ENCODE data around the gene PMAIP1. TPM values are rescaled to one million over a fixed set of nuclear protein-coding genes. Genes with fewer than 3 reads are reported as not detected.

The PMAIP1 gene
- total and polyA plus RNA-seq, 2 donors from 2014 or later: 0.71 to 2.8 TPM

DNA sequence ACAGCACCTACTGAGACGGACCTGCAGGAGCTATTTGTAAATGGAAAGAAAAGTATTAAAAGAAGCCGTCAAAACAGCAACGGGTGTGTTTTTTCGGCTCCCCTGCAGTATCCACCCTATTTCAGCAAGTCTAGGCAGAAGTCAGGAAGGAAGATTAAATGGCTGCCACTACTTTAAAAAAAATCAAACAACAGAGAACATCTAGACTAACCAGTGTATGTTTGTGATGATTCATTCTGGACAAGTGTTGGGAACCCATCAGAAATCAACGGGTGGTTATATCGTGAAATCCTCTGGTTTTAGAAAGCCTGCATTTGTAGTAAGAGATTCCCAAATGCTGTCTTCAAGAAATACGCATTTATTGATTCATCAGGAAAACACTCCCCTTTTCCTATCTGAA lies 9.0 kb downstream of the PMAIP1 start:
- intact Hi-C loops (cut with DNase I): no loop called here
- Histone ChIP-seq H3K4me3 (ENCODE audit: low read length in 3 of 3) (no peak overlapping the region), H3K4me1 (ENCODE audit: control insufficient read depth in 2 of 3, insufficient read depth in 2 of 3, low read depth in 1 of 3, low read length in 3 of 3) (no peaks in the 10 kb centered on the region), H3K9me3 (ENCODE audit: control insufficient read depth in 2 of 3, insufficient read depth in 1 of 3, low read length in 3 of 3) (peaks cover 0 to 5% (median 0%) of the 10 kb centered on the region in 3 donors), H3K36me3 (ENCODE audit: control insufficient read depth in 2 of 3, insufficient read depth in 3 of 3, low read length in 3 of 3) (no peaks in the 10 kb centered on the region), H3K27ac (ENCODE audit: low read depth in 2 of 2, low read length in 2 of 2) (no peak overlapping the region), H3K9ac (ENCODE audit: low read length in 3 of 3) (no peak overlapping the region), H3K27me3 (ENCODE audit: control insufficient read depth, insufficient read depth, low read length) (peaks cover 4% of the 10 kb centered on the region)
- FAIRE-seq (no peak), DNase-seq (no peak)
- TF ChIP-seq, protein P1, sequence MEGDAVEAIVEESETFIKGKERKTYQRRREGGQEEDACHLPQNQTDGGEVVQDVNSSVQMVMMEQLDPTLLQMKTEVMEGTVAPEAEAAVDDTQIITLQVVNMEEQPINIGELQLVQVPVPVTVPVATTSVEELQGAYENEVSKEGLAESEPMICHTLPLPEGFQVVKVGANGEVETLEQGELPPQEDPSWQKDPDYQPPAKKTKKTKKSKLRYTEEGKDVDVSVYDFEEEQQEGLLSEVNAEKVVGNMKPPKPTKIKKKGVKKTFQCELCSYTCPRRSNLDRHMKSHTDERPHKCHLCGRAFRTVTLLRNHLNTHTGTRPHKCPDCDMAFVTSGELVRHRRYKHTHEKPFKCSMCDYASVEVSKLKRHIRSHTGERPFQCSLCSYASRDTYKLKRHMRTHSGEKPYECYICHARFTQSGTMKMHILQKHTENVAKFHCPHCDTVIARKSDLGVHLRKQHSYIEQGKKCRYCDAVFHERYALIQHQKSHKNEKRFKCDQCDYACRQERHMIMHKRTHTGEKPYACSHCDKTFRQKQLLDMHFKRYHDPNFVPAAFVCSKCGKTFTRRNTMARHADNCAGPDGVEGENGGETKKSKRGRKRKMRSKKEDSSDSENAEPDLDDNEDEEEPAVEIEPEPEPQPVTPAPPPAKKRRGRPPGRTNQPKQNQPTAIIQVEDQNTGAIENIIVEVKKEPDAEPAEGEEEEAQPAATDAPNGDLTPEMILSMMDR (IDR thresholded peaks at IDR 0.05; ENCODE audit: borderline replicate concordance, extremely low read depth, insufficient read depth): no peak

DNA sequence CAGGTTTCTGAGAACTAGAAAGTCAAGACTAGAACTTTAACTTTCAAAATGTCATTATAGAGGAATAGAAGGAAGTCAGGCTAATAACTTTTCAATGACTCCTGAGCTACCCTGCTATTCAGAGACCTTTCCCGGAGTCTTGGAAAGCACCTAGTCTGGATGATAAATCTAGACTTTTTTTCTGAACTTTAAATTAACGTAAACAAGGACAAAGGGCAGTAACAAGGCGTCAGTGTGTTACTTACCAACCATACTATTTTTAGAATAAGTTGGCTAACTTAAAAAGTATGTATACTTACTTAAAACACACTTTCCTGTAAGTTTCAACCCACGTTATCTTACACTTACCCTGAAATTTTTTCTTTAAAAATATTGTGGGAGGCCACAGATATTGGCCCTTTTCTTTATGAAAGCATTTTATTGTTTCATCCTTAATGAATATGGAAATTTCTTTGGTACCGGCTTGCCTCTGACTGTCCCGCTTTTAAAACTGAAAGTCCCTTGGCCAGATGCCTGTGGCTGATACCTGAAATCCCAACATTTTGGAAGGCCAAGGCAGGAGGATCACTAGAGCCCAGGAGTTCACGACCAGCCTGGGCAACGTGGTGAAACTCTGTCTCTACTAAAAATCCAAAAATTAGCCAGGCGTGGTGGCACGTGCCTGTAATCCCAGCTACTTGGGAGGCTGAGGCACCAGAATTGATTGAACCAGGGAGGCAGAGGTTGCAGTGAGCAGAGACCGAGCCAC lies 9.7 kb downstream of the PMAIP1 start:
- Histone ChIP-seq H3K9me3 (ENCODE audit: control insufficient read depth in 2 of 3, insufficient read depth in 1 of 3, low read length in 3 of 3) (peaks cover 0 to 5% (median 0%) of the 10 kb centered on the region in 3 donors), H3K9ac (ENCODE audit: low read length in 3 of 3) (no peak overlapping the region), H3K27me3 (ENCODE audit: control insufficient read depth, insufficient read depth, low read length) (peaks cover 4% of the 10 kb centered on the region), H3K36me3 (ENCODE audit: control insufficient read depth in 2 of 3, insufficient read depth in 3 of 3, low read length in 3 of 3) (no peaks in the 10 kb centered on the region), H3K4me3 (ENCODE audit: low read length in 3 of 3) (no peak overlapping the region), H3K4me1 (ENCODE audit: control insufficient read depth in 2 of 3, insufficient read depth in 2 of 3, low read depth in 1 of 3, low read length in 3 of 3) (no peaks in the 10 kb centered on the region), H3K27ac (ENCODE audit: low read depth in 2 of 2, low read length in 2 of 2) (no peak overlapping the region)
- TF ChIP-seq, protein P1 (IDR thresholded peaks at IDR 0.05; ENCODE audit: borderline replicate concordance, extremely low read depth, insufficient read depth): no peak
- FAIRE-seq (no peak), DNase-seq (no peak)
- intact Hi-C loops (cut with DNase I): no loop called here

DNA sequence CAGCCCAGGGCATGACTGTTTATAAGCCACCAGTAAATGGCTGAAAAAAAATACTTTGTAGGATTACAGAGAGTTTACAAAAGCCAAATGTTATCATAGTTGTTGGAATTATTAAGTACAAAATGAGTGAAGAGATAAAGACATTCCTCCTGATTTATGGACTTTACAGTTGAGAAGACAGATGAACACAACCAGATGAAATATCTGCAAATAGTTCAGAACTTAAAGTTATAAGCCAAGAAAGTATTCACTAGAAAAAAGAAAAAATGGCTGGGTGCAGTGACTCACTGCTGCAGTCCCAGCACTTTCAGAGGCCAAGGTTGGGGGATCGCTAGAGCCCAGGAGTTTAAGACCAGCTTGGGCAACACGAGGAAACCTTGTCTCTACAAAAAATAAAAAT lies 11.2 kb downstream of the PMAIP1 start:
- H3K4me3 ChIP-seq (ENCODE audit: low read length in 3 of 3): no peak overlapping the region
- H3K4me1 ChIP-seq (ENCODE audit: control insufficient read depth in 2 of 3, insufficient read depth in 2 of 3, low read depth in 1 of 3, low read length in 3 of 3): no peaks in the 10 kb centered on the region
- TF ChIP-seq, protein P1 (IDR thresholded peaks at IDR 0.05; ENCODE audit: borderline replicate concordance, extremely low read depth, insufficient read depth): no peak
- H3K9me3 ChIP-seq (ENCODE audit: control insufficient read depth in 2 of 3, insufficient read depth in 1 of 3, low read length in 3 of 3): peaks cover 0 to 5% (median 0%) of the 10 kb centered on the region in 3 donors
- no peak for FAIRE-seq
- intact Hi-C loops (cut with DNase I): no loop called here
- no peak overlapping the region for H3K9ac ChIP-seq (ENCODE audit: low read length in 3 of 3)
- H3K27me3 ChIP-seq (ENCODE audit: control insufficient read depth, insufficient read depth, low read length): peaks cover 4% of the 10 kb centered on the region
- H3K36me3 ChIP-seq (ENCODE audit: control insufficient read depth in 2 of 3, insufficient read depth in 3 of 3, low read length in 3 of 3): no peaks in the 10 kb centered on the region
- H3K27ac ChIP-seq (ENCODE audit: low read depth in 2 of 2, low read length in 2 of 2): no peak overlapping the region
- DNase-seq: no peak
